HepG2 (cell line): ENCODE measurements around the gene GDF11. TPM values are rescaled to one million over a fixed set of nuclear protein-coding genes. Genes with fewer than 3 reads are reported as not detected.

Experiments
- ATAC-seq: fragments of 200-7000 bp; cut with Tn5 transposase; 3 replicates; pipeline ENCODE4 v1.9.1; 2020; ENCODE audit warnings: mild to moderate bottlenecking, moderate library complexity
- BruUV-seq: library from RNA; stranded (reverse); fragments of 400-500 nt; replicated peaks from 2 replicates; lab custom pipeline; 2021; lab: Mats Ljungman, UMichigan
- CTCF ChIA-PET: fragments of 300-600 bp; formaldehyde crosslinking; extraction: SDS; loops from one replicate; lab custom pipeline; 2021; ENCODE audit warnings: low total read pairs, inconsistent platforms, low intra/inter-chr PET ratio; lab: Yijun Ruan, JAX
- POLR2A ChIA-PET: fragments of 350-600 bp; sonication (Branson Sonifier 250); formaldehyde crosslinking; loops from one replicate; lab custom pipeline; 2020; ENCODE audit warnings: antibody characterized with exemption, inconsistent platforms; lab: Yijun Ruan, JAX
- DNase-seq: peaks from one replicate; pipeline ENCODE4 v3.0.0-alpha.2; 2015; ENCODE audit warnings: low spot score
- FAIRE-seq: peaks from 3 replicates; lab custom pipeline; 2011; peaks lifted over from hg19 to GRCh38; lab: Jason Lieb, UNC
- H2AFZ ChIP-seq: one replicate; pipeline ENCODE4 v1.6.1; 2011; ENCODE audit warnings: low read length, inconsistent platforms
- H3K27ac ChIP-seq: fragments of 300-600 bp; 3 replicates; pipeline ENCODE4 v1.8.0; 2011; ENCODE audit warnings: mixed run types, mild to moderate bottlenecking, mixed read lengths, low read length, inconsistent platforms; ENCODE audit not compliant: insufficient read depth; ENCODE audit errors: extremely low read length
- H3K27me3 ChIP-seq, 2 experiments: fragments of 200-600 bp in 1 of 2; 2 replicates in 1 of 2; 3 replicates in 1 of 2; pipeline versions ENCODE4 v1.6.0 to v1.8.0; 2011; ENCODE audit warnings: low read length in 2 of 2, mild to moderate bottlenecking in 2 of 2, moderate library complexity in 2 of 2, inconsistent platforms in 1 of 2; ENCODE audit not compliant: insufficient read depth in 2 of 2, control insufficient read depth in 1 of 2
- H3K36me3 ChIP-seq, 2 experiments: fragments of 200-600 bp in 1 of 2; replicated peaks in 1 of 2; 2 replicates in 1 of 2; 3 replicates in 1 of 2; pipeline versions ENCODE4 v1.5.1 to v1.8.0; 2011; ENCODE audit warnings: low read length in 2 of 2, inconsistent platforms in 1 of 2; ENCODE audit not compliant: insufficient read depth in 2 of 2, control insufficient read depth in 1 of 2
- H3K4me1 ChIP-seq: 2 replicates; pipeline ENCODE4 v1.5.1; 2012; ENCODE audit warnings: low read length, inconsistent platforms; ENCODE audit not compliant: insufficient read depth
- H3K4me2 ChIP-seq: 2 replicates; pipeline ENCODE4 v1.6.0; 2011; ENCODE audit warnings: low read depth, low read length, inconsistent platforms
- H3K4me3 ChIP-seq, 3 experiments: fragments of 200-600 bp in 1 of 3; sonication (generic), shearing (Covaris generic) in 1 of 3; replicated peaks in 1 of 3; 2 replicates each; pipeline ENCODE4 v1.5.1; 2011 to 2016; ENCODE audit warnings: low read length in 3 of 3, inconsistent platforms in 2 of 3, low read depth in 2 of 3, mild to moderate bottlenecking in 2 of 3, control low read depth in 1 of 3, mixed read lengths in 1 of 3; ENCODE audit not compliant: insufficient read depth in 1 of 3
- H3K79me2 ChIP-seq: one replicate; pipeline ENCODE4 v1.6.1; 2011; ENCODE audit warnings: low read length, inconsistent platforms; ENCODE audit not compliant: insufficient read depth
- H3K9ac ChIP-seq: 2 replicates; pipeline ENCODE4 v1.6.0; 2011; ENCODE audit warnings: mild to moderate bottlenecking, low read depth, low read length, inconsistent platforms; ENCODE audit not compliant: insufficient read depth
- H3K9me3 ChIP-seq: 2 replicates; pipeline ENCODE4 v1.5.1; 2012; ENCODE audit warnings: mild to moderate bottlenecking, low read length
- H4K20me1 ChIP-seq: 2 replicates; pipeline ENCODE4 v1.6.0; 2011; ENCODE audit warnings: inconsistent platforms, mild to moderate bottlenecking, low read length, moderate library complexity; ENCODE audit not compliant: insufficient read depth
- AGO1 ChIP-seq: fragments of 200-400 bp; formaldehyde crosslinking; IDR thresholded peaks from 2 replicates; pipeline ENCODE4 v1.6.1; 2017; ENCODE audit warnings: mild to moderate bottlenecking, low read depth, low read length, moderate library complexity; ENCODE audit not compliant: poor library complexity, severe bottlenecking
- KDM3A ChIP-seq: IDR thresholded peaks from 2 replicates; pipeline ENCODE4 v1.6.1; 2018; ENCODE audit warnings: low read depth, missing compliant biosample characterization
- MAFF ChIP-seq: IDR thresholded peaks from 2 replicates; pipeline ENCODE4 v1.6.1; 2011; ENCODE audit warnings: low read depth, low read length, improper control_type of control experiment
- MAFK ChIP-seq, 2 experiments: IDR thresholded peaks in 1 of 2; conservative IDR thresholded peaks in 1 of 2; 2 replicates each; pipeline ENCODE4 v1.6.1; 2011; ENCODE audit warnings: improper control_type of control experiment in 2 of 2, low read length in 2 of 2
- MXD1 ChIP-seq: sonication (generic); formaldehyde crosslinking; IDR thresholded peaks from 2 replicates; pipeline ENCODE4 v1.4.0; 2020; ENCODE audit warnings: mild to moderate bottlenecking, missing genetic modification reagents
- SSRP1 ChIP-seq: IDR thresholded peaks from 2 replicates; pipeline ENCODE4 v1.6.1; 2016; ENCODE audit warnings: control low read depth
- ZKSCAN5 ChIP-seq: sonication (generic); formaldehyde crosslinking; IDR thresholded peaks from 2 replicates; pipeline ENCODE4 v1.5.1; 2020; ENCODE audit warnings: mild to moderate bottlenecking, missing genetic modification reagents
- ZNF317 ChIP-seq: sonication (generic); formaldehyde crosslinking; IDR thresholded peaks from 2 replicates; pipeline ENCODE4 v1.5.0; 2020; ENCODE audit warnings: mild to moderate bottlenecking, missing genetic modification reagents
- WGBS: methylation state at CpG from one replicate; pipeline ENCODE4 v1.1.6; 2017; ENCODE audit warnings: low lambda C conversion rate; 5-methylcytosine and 5-hydroxymethylcytosine counted together
- in situ Hi-C: cut with HindIII; loops from 2 replicates; pipeline ENCODE4 v1.10.0; 2017; ENCODE audit warnings: low pct_unique_long_range_greater_than_20kb; ENCODE audit not compliant: extremely low pct_ligation_motif_present
- intact Hi-C: fragments of 100-400 bp; cut with micrococcal nuclease; formaldehyde crosslinking; loops from one replicate; pipeline ENCODE4 v1.10.0; 2022; ENCODE audit not compliant: unreplicated experiment
- polyA plus RNA-seq, 8 experiments: library from polyadenylated mRNA; depleted of rRNA in 3 of 8; stranded (reverse) in 7 of 8; unstranded in 1 of 8; fragments of >200 nt; fragmentation: Illumina TruSeq in 4 of 8; extraction: Trizol in 4 of 8; gene quantifications; 2 replicates each; pipeline versions ENCODE4 v1.2.1 to v1.2.3, GENCODE V29; 2011 to 2016; ENCODE audit warnings: low read depth in 4 of 8, missing spikeins in 1 of 8, mixed read lengths in 1 of 8; ENCODE audit not compliant: insufficient read depth in 1 of 8
- total RNA-seq, 5 experiments: library from RNA; depleted of rRNA; stranded (reverse); fragments of >200 nt; fragmentation: Illumina TruSeq; extraction: Trizol; gene quantifications; 2 replicates each; pipeline ENCODE4 v1.2.3, GENCODE V29; 2016; ENCODE audit warnings: low read depth in 1 of 5

Gene GDF11
- total and polyA plus RNA-seq, 2 of the 13 experiments (the other 11 are each of a cell fraction or from before 2014, with no cell fraction given), result 0.63 to 1.5 TPM

DNA sequence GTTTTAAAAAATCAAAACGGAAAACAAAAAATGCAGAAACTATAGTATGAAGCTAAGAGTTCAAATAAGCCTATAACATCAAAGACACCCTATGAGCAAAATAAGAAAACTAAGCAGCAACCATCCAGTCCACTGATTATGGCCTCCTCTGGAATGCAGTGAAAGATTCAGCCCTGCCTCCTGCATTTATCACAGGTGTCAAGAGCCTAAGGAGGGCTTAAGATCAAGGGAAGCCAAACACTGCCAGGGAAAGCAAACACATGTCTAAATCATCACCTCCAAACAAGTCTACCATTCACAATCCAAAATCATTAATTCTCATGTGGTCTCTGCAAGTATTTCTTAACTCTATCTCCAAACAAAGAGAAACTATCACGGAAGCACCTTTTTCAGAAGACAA, 46.2 kb downstream of the GDF11 start:
- H3K4me1 ChIP-seq, result no peaks in the 10 kb centered on the region
- BruUV-seq, result no TSS peak
- ChIA-PET POLR2A (no interaction called here), CTCF (no interaction called here)
- 99% methylated on average over 2 of the region's 2 CpGs for WGBS
- H3K4me3 ChIP-seq, result no peak overlapping the region
- H3K79me2 ChIP-seq, result no peaks in the 10 kb centered on the region
- H3K9me3 ChIP-seq, result no peaks in the 10 kb centered on the region
- no peak for TF ChIP-seq KDM3A
- no peak for TF ChIP-seq ZKSCAN5 (CRISPR knock-in tag)
- no peak for TF ChIP-seq ZNF317 (CRISPR knock-in tag)
- no peak for TF ChIP-seq AGO1
- peaks cover 15 to 67% of the 10 kb centered on the region in 2 experiments for H3K36me3 ChIP-seq
- no peaks in the 10 kb centered on the region for H3K27me3 ChIP-seq
- no peak overlapping the region for H3K9ac ChIP-seq
- ATAC-seq, result no peak
- in situ Hi-C loops (no loop called here), intact Hi-C loops (no loop called here)
- no peak for FAIRE-seq
- DNase-seq, result no peak
- no peak overlapping the region for H3K27ac ChIP-seq
- H4K20me1 ChIP-seq, result no peaks in the 10 kb centered on the region
- H3K4me2 ChIP-seq, result no peak overlapping the region
- no peak overlapping the region for H2AFZ ChIP-seq

- Histone ChIP-seq H3K36me3 (peaks cover 17 to 67% of the 10 kb centered on the region in 2 experiments), H4K20me1 (no peaks in the 10 kb centered on the region), H3K9me3 (no peaks in the 10 kb centered on the region), H3K4me3 (no peak overlapping the region), H3K4me2 (no peak overlapping the region), H3K27ac (no peak overlapping the region), H3K79me2 (no peaks in the 10 kb centered on the region), H3K9ac (no peak overlapping the region), H2AFZ (no peak overlapping the region), H3K4me1 (no peaks in the 10 kb centered on the region), H3K27me3 (no peaks in the 10 kb centered on the region)
- FAIRE-seq, result no peak
- BruUV-seq, result no TSS peak
- no peak for ATAC-seq
- intact Hi-C loops (no loop called here), in situ Hi-C loops (no loop called here)
- 91% methylated on average over 4 of the region's 4 CpGs for WGBS
- DNase-seq, result no peak
- peak; percentile 88 for TF ChIP-seq MAFF
- TF ChIP-seq MXD1 (CRISPR knock-in tag), result no peak
- TF ChIP-seq MAFK (conservative IDR thresholded peaks at IDR 0.05 in 1 of 2, IDR thresholded peaks at IDR 0.05 in 1 of 2; ENCODE audit: low read length in 2 of 2), result peak; percentile 89 to 93
- no peak for TF ChIP-seq SSRP1 (CRISPR knock-in tag)
- CTCF ChIA-PET, result no interaction called here
- POLR2A ChIA-PET, result no interaction called here
Observed at GRCh38 chr12:55789893-55790292, 47.0 kb downstream of the GDF11 start.
